SJCRH30 (cell line): ENCODE results near the gene HOXC10. TPM values are rescaled to one million over a fixed set of nuclear protein-coding genes. Genes with fewer than 3 reads are reported as not detected.

Experiments used
- DNase-seq, 2 experiments: peaks; one replicate each; pipeline ENCODE4 v3.0.0-alpha.2; 2015 to 2020
- H3K27ac ChIP-seq: fragments of 250-450 bp; sonication (Bioruptor Pico); 2 replicates; pipeline ENCODE4 v1.5.1; 2020; ENCODE audit warnings: mild to moderate bottlenecking, moderate library complexity
- H3K27me3 ChIP-seq: fragments of 250-450 bp; sonication (Bioruptor Pico); 2 replicates; pipeline ENCODE4 v1.5.1; 2020; ENCODE audit warnings: mild to moderate bottlenecking, moderate library complexity
- H3K36me3 ChIP-seq: fragments of 250-450 bp; sonication (Bioruptor Pico); 2 replicates; pipeline ENCODE4 v1.5.1; 2020; ENCODE audit warnings: mild to moderate bottlenecking, moderate library complexity
- H3K4me1 ChIP-seq: fragments of 250-450 bp; sonication (Bioruptor Pico); 2 replicates; pipeline ENCODE4 v1.5.1; 2020; ENCODE audit warnings: mild to moderate bottlenecking, moderate library complexity
- H3K4me3 ChIP-seq: fragments of 250-450 bp; sonication (Bioruptor Pico); 2 replicates; pipeline ENCODE4 v1.5.1; 2020; ENCODE audit warnings: mild to moderate bottlenecking, moderate library complexity
- H3K9me3 ChIP-seq: fragments of 250-450 bp; sonication (Bioruptor Pico); replicated peaks from 2 replicates; pipeline ENCODE4 v1.5.1; 2020; ENCODE audit warnings: mild to moderate bottlenecking, moderate library complexity
- total RNA-seq: library from RNA; depleted of rRNA; stranded (reverse); fragments of >200 nt; shearing (Covaris generic); gene quantifications from 2 replicates; pipeline ENCODE4 v1.2.3, GENCODE V29; 2014

HOXC10 gene
- total RNA-seq, 1 experiment from 2014 or later: 0.71 TPM

GRCh38 chr12:54030442-54030801 lies 45.5 kb downstream of the HOXC10 start:
- Histone ChIP-seq H3K36me3 (no peaks in the 10 kb centered on the region), H3K9me3 (no peaks in the 10 kb centered on the region), H3K4me1 (peaks cover 11% of the 10 kb centered on the region), H3K27ac (no peak overlapping the region), H3K27me3 (no peaks in the 10 kb centered on the region), H3K4me3 (no peak overlapping the region)
- DNase-seq: no peak

- Histone ChIP-seq H3K4me3 (no peak overlapping the region), H3K27me3 (no peaks in the 10 kb centered on the region), H3K36me3 (no peaks in the 10 kb centered on the region), H3K9me3 (no peaks in the 10 kb centered on the region), H3K4me1 (peaks cover 7% of the 10 kb centered on the region), H3K27ac (no peak overlapping the region)
- DNase-seq: no peak
Observed at GRCh38 chr12:54030889-54031471, 46.0 kb downstream of the HOXC10 start.

GRCh38 chr12:54031480-54031879 lies 46.5 kb downstream of the HOXC10 start:
- H3K9me3 ChIP-seq: no peaks in the 10 kb centered on the region
- H3K27ac ChIP-seq: no peak overlapping the region
- DNase-seq: no peak
- no peaks in the 10 kb centered on the region for H3K27me3 ChIP-seq
- H3K36me3 ChIP-seq: no peaks in the 10 kb centered on the region
- peaks cover 2% of the 10 kb centered on the region for H3K4me1 ChIP-seq
- no peak overlapping the region for H3K4me3 ChIP-seq

- Histone ChIP-seq H3K27me3 (no peaks in the 10 kb centered on the region), H3K36me3 (no peaks in the 10 kb centered on the region), H3K27ac (no peak overlapping the region), H3K4me3 (no peak overlapping the region), H3K9me3 (no peaks in the 10 kb centered on the region), H3K4me1 (peaks cover 6% of the 10 kb centered on the region)
- no peak for DNase-seq
Observed at GRCh38 chr12:54032086-54032619, 47.2 kb downstream of the HOXC10 start.

GRCh38 chr12:54032627-54033100 lies 47.7 kb downstream of the HOXC10 start, which contains the start of gene HOXC5:
Gene HOXC5 (plus strand): TSS chr12:54033050. CDS start chr12:54033123, 73 bp downstream.
- peak; percentile 58 to 84 for DNase-seq
- H3K27me3 ChIP-seq: no peaks in the 10 kb centered on the region
- peak within 1 kb of the TSS; percentile 25; the same call in 1 of the 2 replicates for H3K4me3 ChIP-seq
- no peak within 1 kb of the TSS for H3K27ac ChIP-seq
- H3K36me3 ChIP-seq: no peaks in the 10 kb centered on the region
- no peaks in the 10 kb centered on the region for H3K9me3 ChIP-seq
- H3K4me1 ChIP-seq: peaks cover 8% of the 10 kb centered on the region

GRCh38 chr12:54033106-54033979 lies 48.4 kb downstream of the HOXC10 start:
- H3K27me3 ChIP-seq: no peaks in the 10 kb centered on the region
- no peaks in the 10 kb centered on the region for H3K36me3 ChIP-seq
- no peak overlapping the region for H3K27ac ChIP-seq
- H3K9me3 ChIP-seq: no peaks in the 10 kb centered on the region
- peak overlapping the region; percentile 25; the same call in 1 of the 2 replicates for H3K4me3 ChIP-seq
- peaks cover 13% of the 10 kb centered on the region for H3K4me1 ChIP-seq
- DNase-seq: no peak

GRCh38 chr12:54033980-54034784 lies 49.2 kb downstream of the HOXC10 start:
- H3K27ac ChIP-seq: no peak overlapping the region
- DNase-seq: no peak
- H3K4me3 ChIP-seq: 0 out of 2 replicates have a peak overlapping the region, but pooled peaks have one; percentile 25
- H3K36me3 ChIP-seq: no peaks in the 10 kb centered on the region
- no peaks in the 10 kb centered on the region for H3K27me3 ChIP-seq
- H3K4me1 ChIP-seq: peaks cover 17% of the 10 kb centered on the region
- no peaks in the 10 kb centered on the region for H3K9me3 ChIP-seq

- no peak overlapping the region for H3K27ac ChIP-seq
- H3K4me3 ChIP-seq: no peak overlapping the region
- no peaks in the 10 kb centered on the region for H3K9me3 ChIP-seq
- DNase-seq: no peak
- H3K36me3 ChIP-seq: no peaks in the 10 kb centered on the region
- H3K27me3 ChIP-seq: no peaks in the 10 kb centered on the region
- H3K4me1 ChIP-seq: peaks cover 17% of the 10 kb centered on the region
Observed at GRCh38 chr12:54034785-54035310, 49.9 kb downstream of the HOXC10 start.

- H3K4me3 ChIP-seq: no peak overlapping the region
- no peak for DNase-seq
- H3K36me3 ChIP-seq: no peaks in the 10 kb centered on the region
- peaks cover 21% of the 10 kb centered on the region for H3K4me1 ChIP-seq
- H3K27me3 ChIP-seq: no peaks in the 10 kb centered on the region
- H3K9me3 ChIP-seq: no peaks in the 10 kb centered on the region
- H3K27ac ChIP-seq: no peak overlapping the region
Observed at GRCh38 chr12:54035568-54036264, 50.8 kb downstream of the HOXC10 start.

- peak; percentile 62 to 71 for DNase-seq
Observed at GRCh38 chr12:54036620-54037359, 51.8 kb downstream of the HOXC10 start.

GRCh38 chr12:54037360-54038283 lies 52.7 kb downstream of the HOXC10 start:
- Histone ChIP-seq H3K4me1 (peaks cover 31% of the 10 kb centered on the region), H3K27ac (peak overlapping the region; percentile 55), H3K4me3 (peak overlapping the region; percentile 54), H3K9me3 (no peaks in the 10 kb centered on the region), H3K36me3 (no peaks in the 10 kb centered on the region), H3K27me3 (no peaks in the 10 kb centered on the region)
- DNase-seq: peak; percentile 63 to 71

More at GRCh38 chr12:54036620-54037359, 51.8 kb downstream of the HOXC10 start:
- Histone ChIP-seq H3K36me3 (no peaks in the 10 kb centered on the region), H3K4me1 (peaks cover 31% of the 10 kb centered on the region), H3K9me3 (no peaks in the 10 kb centered on the region), H3K4me3 (peak overlapping the region; percentile 54), H3K27ac (no peak overlapping the region), H3K27me3 (no peaks in the 10 kb centered on the region)

- Histone ChIP-seq H3K27ac (peak overlapping the region; percentile 55), H3K4me3 (peak overlapping the region; percentile 54), H3K4me1 (peaks cover 36% of the 10 kb centered on the region), H3K9me3 (no peaks in the 10 kb centered on the region), H3K27me3 (no peaks in the 10 kb centered on the region), H3K36me3 (no peaks in the 10 kb centered on the region)
- DNase-seq: peak in 1 of 2 experiments; percentile 48
Observed at GRCh38 chr12:54038284-54038870, 53.4 kb downstream of the HOXC10 start.
